ENCODE results near the gene NUP160. TPM values are rescaled to one million over a fixed set of nuclear protein-coding genes. Genes with fewer than 3 reads are reported as not detected.
A peak's percentile ranks its signal among the peaks of the same experiment; 100 is the strongest.
"Not testable (repeated sequence)": the region's sequence is repeated elsewhere in the genome, so short reads cannot be mapped to it uniquely, and the experiment has no call there.

Gene NUP160
- total and polyA plus RNA-seq, 4 donors, result 5.0 to 38.2 (median 21.7) TPM

DNA sequence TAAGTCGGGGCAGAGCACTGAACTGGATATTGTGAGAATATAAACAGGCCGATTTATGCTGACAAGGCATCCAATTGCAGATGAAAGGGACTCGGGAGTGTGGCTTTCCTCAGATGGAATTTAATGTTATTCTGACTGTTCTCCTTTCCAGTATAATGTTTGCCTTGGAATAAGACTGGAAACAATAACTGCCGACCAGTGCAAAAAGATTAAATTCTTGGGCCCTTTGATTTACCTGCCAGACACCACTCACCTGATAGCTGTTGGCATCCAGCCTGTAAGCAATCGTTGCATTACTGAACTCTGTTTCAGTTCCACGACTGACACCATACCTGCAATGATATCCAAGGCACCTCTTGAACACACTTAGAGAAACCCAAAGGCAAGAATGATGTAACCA lies 10.9 kb downstream of the NUP160 start:
- H3K27me3 ChIP-seq (ENCODE audit: control insufficient read depth in 1 of 2, insufficient read depth in 2 of 2, low read length in 1 of 2), result no peaks in the 10 kb centered on the region
- no peak overlapping the region for H3K4me3 ChIP-seq (ENCODE audit: low read length in 2 of 2)
- intact Hi-C loops (cut with DNase I), result no loop called here
- WGBS, 2 donors, result 27 to 37% methylated on average over 6 of the region's 6 CpGs
- no peaks in the 10 kb centered on the region for H3K4me1 ChIP-seq (ENCODE audit: control insufficient read depth in 1 of 2, insufficient read depth in 2 of 2, low read length in 2 of 2)
- H3K9me3 ChIP-seq (ENCODE audit: control insufficient read depth, low read length), result no peaks in the 10 kb centered on the region
- H3K27ac ChIP-seq (ENCODE audit: low read depth in 1 of 2, low read length in 2 of 2), result no peak overlapping the region
- no peak for ATAC-seq (ENCODE audit: low FRiP score)
- peaks cover 2 to 10% of the 10 kb centered on the region in 2 donors for H3K36me3 ChIP-seq (ENCODE audit: control insufficient read depth in 1 of 2, insufficient read depth in 2 of 2, low read length in 1 of 2)
- no peak for DNase-seq

DNA sequence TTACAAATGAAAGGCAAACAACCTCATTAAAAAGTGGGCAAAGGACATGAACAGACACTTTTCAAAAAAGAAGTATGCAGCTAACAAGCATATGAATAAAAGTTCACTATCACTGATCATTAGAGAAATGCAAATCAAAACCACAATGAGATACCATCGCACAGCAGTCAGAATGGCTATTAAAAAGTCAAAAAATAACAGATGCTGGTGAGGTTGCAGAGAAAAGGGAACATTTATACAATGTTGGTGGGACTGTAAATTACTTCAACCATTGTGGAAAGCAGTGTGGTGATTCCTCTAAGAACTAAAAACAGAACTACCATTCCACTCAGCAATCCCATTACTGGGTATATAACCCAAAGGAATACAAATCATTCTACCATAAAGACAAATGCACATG lies 18.1 kb downstream of the NUP160 start:
- H3K9me3 ChIP-seq (ENCODE audit: control insufficient read depth, low read length); H3K4me3 ChIP-seq (ENCODE audit: low read length in 2 of 2); intact Hi-C loops (cut with DNase I); H3K27me3 ChIP-seq (ENCODE audit: control insufficient read depth in 1 of 2, insufficient read depth in 2 of 2, low read length in 1 of 2); DNase-seq; H3K36me3 ChIP-seq (ENCODE audit: control insufficient read depth in 1 of 2, insufficient read depth in 2 of 2, low read length in 1 of 2); H3K4me1 ChIP-seq (ENCODE audit: control insufficient read depth in 1 of 2, insufficient read depth in 2 of 2, low read length in 2 of 2); ATAC-seq (ENCODE audit: low FRiP score); H3K27ac ChIP-seq (ENCODE audit: low read depth in 1 of 2, low read length in 2 of 2): not testable (repeated sequence)
- WGBS, 2 donors, result 99 to 100% methylated on average over 1 of the region's 1 CpG

GRCh38 chr11:47828284-47828683 lies 19.9 kb downstream of the NUP160 start:
- H3K4me3 ChIP-seq (ENCODE audit: low read length in 2 of 2), result no peak overlapping the region
- no peaks in the 10 kb centered on the region for H3K4me1 ChIP-seq (ENCODE audit: control insufficient read depth in 1 of 2, insufficient read depth in 2 of 2, low read length in 2 of 2)
- H3K27me3 ChIP-seq (ENCODE audit: control insufficient read depth in 1 of 2, insufficient read depth in 2 of 2, low read length in 1 of 2), result no peaks in the 10 kb centered on the region
- intact Hi-C loops (cut with DNase I), result no loop called here
- no peaks in the 10 kb centered on the region for H3K9me3 ChIP-seq (ENCODE audit: control insufficient read depth, low read length)
- DNase-seq, result no peak
- H3K36me3 ChIP-seq (ENCODE audit: control insufficient read depth in 1 of 2, insufficient read depth in 2 of 2, low read length in 1 of 2), result no peaks in the 10 kb centered on the region
- no peak for ATAC-seq (ENCODE audit: low FRiP score)
- H3K27ac ChIP-seq (ENCODE audit: low read depth in 1 of 2, low read length in 2 of 2), result no peak overlapping the region
- 95% methylated on average over 1 of the region's 1 CpG for WGBS, 2 donors

GRCh38 chr11:47822664-47823063 lies 25.5 kb downstream of the NUP160 start:
- H3K36me3 ChIP-seq (ENCODE audit: control insufficient read depth in 1 of 2, insufficient read depth in 2 of 2, low read length in 1 of 2); DNase-seq; H3K4me3 ChIP-seq (ENCODE audit: low read length in 2 of 2); H3K9me3 ChIP-seq (ENCODE audit: control insufficient read depth, low read length); ATAC-seq (ENCODE audit: low FRiP score); H3K27me3 ChIP-seq (ENCODE audit: control insufficient read depth in 1 of 2, insufficient read depth in 2 of 2, low read length in 1 of 2); intact Hi-C loops (cut with DNase I); H3K4me1 ChIP-seq (ENCODE audit: control insufficient read depth in 1 of 2, insufficient read depth in 2 of 2, low read length in 2 of 2); H3K27ac ChIP-seq (ENCODE audit: low read depth in 1 of 2, low read length in 2 of 2): not testable (repeated sequence)
- 94 to 95% methylated on average over 6 of the region's 6 CpGs for WGBS, 2 donors

GRCh38 chr11:47819743-47820142 lies 28.4 kb downstream of the NUP160 start:
- H3K4me1 ChIP-seq (ENCODE audit: control insufficient read depth in 1 of 2, insufficient read depth in 2 of 2, low read length in 2 of 2), result no peaks in the 10 kb centered on the region
- intact Hi-C loops (cut with DNase I), result no loop called here
- H3K4me3 ChIP-seq (ENCODE audit: low read length in 2 of 2), result no peak overlapping the region
- no peaks in the 10 kb centered on the region for H3K36me3 ChIP-seq (ENCODE audit: control insufficient read depth in 1 of 2, insufficient read depth in 2 of 2, low read length in 1 of 2)
- ATAC-seq (ENCODE audit: low FRiP score), result no peak
- no peaks in the 10 kb centered on the region for H3K27me3 ChIP-seq (ENCODE audit: control insufficient read depth in 1 of 2, insufficient read depth in 2 of 2, low read length in 1 of 2)
- H3K9me3 ChIP-seq (ENCODE audit: control insufficient read depth, low read length), result no peaks in the 10 kb centered on the region
- H3K27ac ChIP-seq (ENCODE audit: low read depth in 1 of 2, low read length in 2 of 2), result no peak overlapping the region
- no peak for DNase-seq

GRCh38 chr11:47800759-47801158 lies 47.4 kb downstream of the NUP160 start:
- Histone ChIP-seq H3K27ac (ENCODE audit: low read depth in 1 of 2, low read length in 2 of 2) (no peak overlapping the region), H3K4me3 (ENCODE audit: low read length in 2 of 2) (no peak overlapping the region), H3K27me3 (ENCODE audit: control insufficient read depth in 1 of 2, insufficient read depth in 2 of 2, low read length in 1 of 2) (no peaks in the 10 kb centered on the region), H3K9me3 (ENCODE audit: control insufficient read depth, low read length) (no peaks in the 10 kb centered on the region), H3K36me3 (ENCODE audit: control insufficient read depth in 1 of 2, insufficient read depth in 2 of 2, low read length in 1 of 2) (peaks cover 0 to 2% of the 10 kb centered on the region in 2 donors), H3K4me1 (ENCODE audit: control insufficient read depth in 1 of 2, insufficient read depth in 2 of 2, low read length in 2 of 2) (no peaks in the 10 kb centered on the region)
- intact Hi-C loops (cut with DNase I), result no loop called here
- DNase-seq (no peak), ATAC-seq (ENCODE audit: low FRiP score) (no peak)
- WGBS, 2 donors, result 90 to 97% methylated on average over 1 of the region's 1 CpG

- peaks cover 0 to 2% of the 10 kb centered on the region in 2 donors for H3K36me3 ChIP-seq (ENCODE audit: control insufficient read depth in 1 of 2, insufficient read depth in 2 of 2, low read length in 1 of 2)
- H3K4me1 ChIP-seq (ENCODE audit: control insufficient read depth in 1 of 2, insufficient read depth in 2 of 2, low read length in 2 of 2), result peaks cover 0 to under 1% of the 10 kb centered on the region in 2 donors
- DNase-seq (no peak), ATAC-seq (ENCODE audit: low FRiP score) (no peak)
- no peaks in the 10 kb centered on the region for H3K9me3 ChIP-seq (ENCODE audit: control insufficient read depth, low read length)
- WGBS, 2 donors, result 92 to 93% methylated on average over 4 of the region's 4 CpGs
- H3K27ac ChIP-seq (ENCODE audit: low read depth in 1 of 2, low read length in 2 of 2), result no peak overlapping the region
- H3K4me3 ChIP-seq (ENCODE audit: low read length in 2 of 2), result no peak overlapping the region
- H3K27me3 ChIP-seq (ENCODE audit: control insufficient read depth in 1 of 2, insufficient read depth in 2 of 2, low read length in 1 of 2), result no peaks in the 10 kb centered on the region
- intact Hi-C loops (cut with DNase I), result no loop called here
Measured at GRCh38 chr11:47797633-47798032, 50.5 kb downstream of the NUP160 start.

- Histone ChIP-seq H3K36me3 (ENCODE audit: control insufficient read depth in 1 of 2, insufficient read depth in 2 of 2, low read length in 1 of 2) (peaks cover 0 to 4% of the 10 kb centered on the region in 2 donors), H3K4me3 (ENCODE audit: low read length in 2 of 2) (no peak overlapping the region), H3K27me3 (ENCODE audit: control insufficient read depth in 1 of 2, insufficient read depth in 2 of 2, low read length in 1 of 2) (no peaks in the 10 kb centered on the region), H3K4me1 (ENCODE audit: control insufficient read depth in 1 of 2, insufficient read depth in 2 of 2, low read length in 2 of 2) (peaks cover 0 to 2% of the 10 kb centered on the region in 2 donors), H3K27ac (ENCODE audit: low read depth in 1 of 2, low read length in 2 of 2) (peak overlapping the region in 1 of 2 donors; percentile 14), H3K9me3 (ENCODE audit: control insufficient read depth, low read length) (no peaks in the 10 kb centered on the region)
- 67 to 77% methylated on average over 4 of the region's 4 CpGs for WGBS, 2 donors
- intact Hi-C loops (cut with DNase I), result no loop called here
- no peak for ATAC-seq (ENCODE audit: low FRiP score)
- DNase-seq, result no peak
Measured at GRCh38 chr11:47791774-47792430, 56.2 kb downstream of the NUP160 start.

DNA sequence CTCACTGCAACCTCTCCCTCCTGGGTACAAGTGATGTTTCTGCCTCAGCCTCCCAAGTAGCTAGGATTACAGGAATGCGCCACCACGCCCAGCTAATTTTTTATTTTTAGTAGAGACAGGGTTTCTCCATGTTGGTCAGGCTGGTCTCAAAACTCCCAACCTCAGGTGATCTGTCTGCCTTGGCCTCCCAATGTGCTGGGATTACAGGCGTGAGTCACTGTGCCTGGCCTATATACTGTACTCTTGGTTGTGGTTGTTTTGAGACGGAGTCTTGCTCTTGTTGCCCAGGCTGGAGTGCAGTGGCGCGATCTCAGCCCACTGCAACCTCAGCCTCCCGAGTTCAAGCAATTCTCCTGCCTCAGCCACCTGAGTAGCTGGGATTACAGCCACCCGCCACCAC lies 58.1 kb downstream of the NUP160 start:
- intact Hi-C loops (cut with DNase I); ATAC-seq (ENCODE audit: low FRiP score); H3K4me1 ChIP-seq (ENCODE audit: control insufficient read depth in 1 of 2, insufficient read depth in 2 of 2, low read length in 2 of 2); DNase-seq; H3K9me3 ChIP-seq (ENCODE audit: control insufficient read depth, low read length); H3K27me3 ChIP-seq (ENCODE audit: control insufficient read depth in 1 of 2, insufficient read depth in 2 of 2, low read length in 1 of 2); H3K27ac ChIP-seq (ENCODE audit: low read depth in 1 of 2, low read length in 2 of 2); H3K4me3 ChIP-seq (ENCODE audit: low read length in 2 of 2); H3K36me3 ChIP-seq (ENCODE audit: control insufficient read depth in 1 of 2, insufficient read depth in 2 of 2, low read length in 1 of 2): not testable (repeated sequence)
- WGBS, 2 donors, result 96 to 97% methylated on average over 8 of the region's 8 CpGs
